AG09309 (cell line): Measurements from ENCODE around the gene TMTC2.
"Not testable (repeated sequence)": the region's sequence is repeated elsewhere in the genome, so short reads cannot be mapped to it uniquely, and the experiment has no call there.

Experiments
- DNase-seq: peaks from one replicate; pipeline ENCODE4 v3.0.0-alpha.2; 2010; ENCODE audit warnings: low read depth
- H3K4me3 ChIP-seq: 2 replicates; pipeline ENCODE4 v1.5.1; 2011; ENCODE audit warnings: mild to moderate bottlenecking, low read depth, low read length, moderate library complexity; ENCODE audit not compliant: control insufficient read depth
- TF ChIP-seq, protein P1 (sequence below): IDR thresholded peaks from 2 replicates; pipeline ENCODE4 v1.5.1; 2011; ENCODE audit warnings: mild to moderate bottlenecking, low read depth, low read length, inconsistent platforms; ENCODE audit not compliant: insufficient read depth, control insufficient read depth; ENCODE audit errors: missing control alignments

TMTC2 gene

GRCh38 chr12:82804601-82805000 lies 117.9 kb downstream of the TMTC2 start:
- DNase-seq = no peak
- H3K4me3 ChIP-seq = no peak overlapping the region
- TF ChIP-seq, protein P1, sequence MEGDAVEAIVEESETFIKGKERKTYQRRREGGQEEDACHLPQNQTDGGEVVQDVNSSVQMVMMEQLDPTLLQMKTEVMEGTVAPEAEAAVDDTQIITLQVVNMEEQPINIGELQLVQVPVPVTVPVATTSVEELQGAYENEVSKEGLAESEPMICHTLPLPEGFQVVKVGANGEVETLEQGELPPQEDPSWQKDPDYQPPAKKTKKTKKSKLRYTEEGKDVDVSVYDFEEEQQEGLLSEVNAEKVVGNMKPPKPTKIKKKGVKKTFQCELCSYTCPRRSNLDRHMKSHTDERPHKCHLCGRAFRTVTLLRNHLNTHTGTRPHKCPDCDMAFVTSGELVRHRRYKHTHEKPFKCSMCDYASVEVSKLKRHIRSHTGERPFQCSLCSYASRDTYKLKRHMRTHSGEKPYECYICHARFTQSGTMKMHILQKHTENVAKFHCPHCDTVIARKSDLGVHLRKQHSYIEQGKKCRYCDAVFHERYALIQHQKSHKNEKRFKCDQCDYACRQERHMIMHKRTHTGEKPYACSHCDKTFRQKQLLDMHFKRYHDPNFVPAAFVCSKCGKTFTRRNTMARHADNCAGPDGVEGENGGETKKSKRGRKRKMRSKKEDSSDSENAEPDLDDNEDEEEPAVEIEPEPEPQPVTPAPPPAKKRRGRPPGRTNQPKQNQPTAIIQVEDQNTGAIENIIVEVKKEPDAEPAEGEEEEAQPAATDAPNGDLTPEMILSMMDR = no peak

DNA sequence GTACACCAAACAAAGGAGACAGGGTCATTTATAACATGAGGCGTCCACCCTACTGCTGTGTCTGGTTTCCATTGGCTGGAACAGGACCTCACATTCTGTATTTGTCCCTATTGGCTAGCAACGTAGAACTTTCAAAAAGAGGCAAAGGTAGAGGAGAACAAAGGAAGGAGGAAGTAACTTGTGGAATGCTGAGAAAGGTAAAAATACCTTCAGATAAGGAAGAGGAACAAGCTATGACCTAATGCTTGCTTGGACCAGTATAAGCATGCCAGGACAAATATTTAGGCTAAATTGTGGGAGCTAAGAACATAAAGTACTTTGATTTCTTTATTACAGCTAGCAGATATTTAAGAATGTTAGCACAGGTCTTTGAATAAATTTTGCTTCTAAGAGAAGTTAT lies 118.3 kb downstream of the TMTC2 start:
- H3K4me3 ChIP-seq, DNase-seq: not testable (repeated sequence)

GRCh38 chr12:82805812-82806497 lies 119.2 kb downstream of the TMTC2 start:
- no peak overlapping the region for H3K4me3 ChIP-seq
- DNase-seq = peak; percentile 18
- TF ChIP-seq, protein P1 = no peak

GRCh38 chr12:82807132-82807737 lies 120.5 kb downstream of the TMTC2 start:
- no peak overlapping the region for H3K4me3 ChIP-seq
- TF ChIP-seq, protein P1 = no peak
- no peak for DNase-seq

- TF ChIP-seq, protein P1 = no peak
Measured at GRCh38 chr12:82810568-82810967, 123.9 kb downstream of the TMTC2 start.

DNA sequence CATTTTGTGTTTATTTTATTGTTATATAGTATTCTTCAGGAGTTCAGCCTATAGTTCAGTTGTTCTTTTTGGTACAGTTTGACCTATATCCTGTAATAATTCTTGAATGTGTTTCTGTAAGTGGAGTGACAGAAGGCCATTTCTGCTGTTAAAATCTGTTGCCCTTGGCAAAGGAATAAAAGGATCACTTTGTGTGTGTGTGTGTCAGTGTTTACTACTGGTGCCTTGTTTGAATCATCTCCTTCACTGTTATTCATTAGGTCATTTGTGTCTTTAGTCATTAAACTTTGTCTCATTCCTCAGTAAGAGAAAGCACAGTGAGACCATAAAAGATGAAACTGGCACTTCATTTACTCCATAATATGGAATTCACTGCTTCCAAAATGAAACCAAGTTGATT lies 130.7 kb downstream of the TMTC2 start:
- no peak for DNase-seq
- TF ChIP-seq, protein P1 = no peak

More at GRCh38 chr12:82810568-82810967, 123.9 kb downstream of the TMTC2 start:
- H3K4me3 ChIP-seq = no peak overlapping the region
- no peak for DNase-seq

GRCh38 chr12:82818271-82819035 lies 131.7 kb downstream of the TMTC2 start:
- DNase-seq = no peak
- no peak overlapping the region for H3K4me3 ChIP-seq
- TF ChIP-seq, protein P1 = no peak

More for the DNA sequence above, 130.7 kb downstream of the TMTC2 start:
- no peak overlapping the region for H3K4me3 ChIP-seq
